Panc1 (cell line): ENCODE results near the gene LIN28A. TPM values are rescaled to one million over a fixed set of nuclear protein-coding genes. Genes with fewer than 3 reads are reported as not detected.

Source experiments
- ATAC-seq: fragments of 200-7000 bp; cut with Tn5 transposase; 2 replicates; pipeline ENCODE4 v1.9.1; 2020; ENCODE audit warnings: mild to moderate bottlenecking, moderate library complexity
- BruUV-seq: library from RNA; stranded (reverse); fragments of 400-500 nt; replicated peaks from 2 replicates; lab custom pipeline; 2021; lab: Mats Ljungman, UMichigan
- CTCF ChIA-PET: fragments of 300-600 bp; sonication (Branson Sonifier 250); formaldehyde crosslinking; loops from one replicate; lab custom pipeline; 2022; ENCODE audit warnings: antibody characterized with exemption; lab: Charles Lee
- POLR2A ChIA-PET: fragments of 300-600 bp; sonication (Branson Sonifier 250); formaldehyde crosslinking; loops from one replicate; lab custom pipeline; 2022; ENCODE audit warnings: antibody characterized with exemption; lab: Charles Lee
- DNase-seq: peaks from one replicate; pipeline ENCODE4 v3.0.0-alpha.2; 2010; ENCODE audit warnings: low read depth, low spot score
- H3K27ac ChIP-seq: 2 replicates; pipeline ENCODE4 v1.5.1; 2011; ENCODE audit warnings: mild to moderate bottlenecking, low read length, inconsistent platforms
- H3K27me3 ChIP-seq: fragments of 200-500 bp; sonication (Bioruptor generic); 2 replicates; pipeline ENCODE4 v1.6.0; 2014; ENCODE audit warnings: low read length, inconsistent platforms; ENCODE audit not compliant: control insufficient read depth, insufficient read depth
- H3K36me3 ChIP-seq: fragments of 200-500 bp; sonication (Bioruptor generic); 2 replicates; pipeline ENCODE4 v1.5.1; 2014; ENCODE audit warnings: inconsistent platforms, mild to moderate bottlenecking, low read length, moderate library complexity; ENCODE audit not compliant: control insufficient read depth, insufficient read depth
- H3K4me1 ChIP-seq: 2 replicates; pipeline ENCODE4 v1.5.1; 2011; ENCODE audit warnings: inconsistent platforms, mild to moderate bottlenecking, low read length, moderate library complexity; ENCODE audit not compliant: control insufficient read depth, insufficient read depth
- H3K4me3 ChIP-seq, 2 experiments: 2 replicates each; pipeline ENCODE4 v1.5.1; 2011 to 2012; ENCODE audit warnings: low read depth in 2 of 2, low read length in 2 of 2, mild to moderate bottlenecking in 2 of 2, inconsistent platforms in 1 of 2, moderate library complexity in 1 of 2
- H3K9me3 ChIP-seq: fragments of 200-500 bp; sonication (Bioruptor generic); 2 replicates; pipeline ENCODE4 v1.5.1; 2014; ENCODE audit warnings: low read depth, mild to moderate bottlenecking, inconsistent platforms, low read length, moderate library complexity; ENCODE audit not compliant: control insufficient read depth, insufficient read depth
- CTCF ChIP-seq: fragments of 450-650 bp; IDR thresholded peaks from 2 replicates; pipeline ENCODE4 v1.5.1; 2017; ENCODE audit warnings: mild to moderate bottlenecking
- POLR2AphosphoS5 ChIP-seq: IDR thresholded peaks from 2 replicates; pipeline ENCODE4 v1.6.1; 2012; ENCODE audit warnings: mild to moderate bottlenecking, low read depth, low read length, moderate library complexity
- REST ChIP-seq, 2 experiments: IDR thresholded peaks; 2 replicates each; pipeline ENCODE4 v1.6.1; 2011 to 2012; ENCODE audit warnings: low read depth in 2 of 2, control low read depth in 1 of 2, low read length in 1 of 2, mild to moderate bottlenecking in 1 of 2, moderate library complexity in 1 of 2; ENCODE audit not compliant: insufficient read depth in 1 of 2
- SIN3A ChIP-seq: IDR thresholded peaks from 2 replicates; pipeline ENCODE4 v1.6.1; 2012; ENCODE audit warnings: low read depth, mild to moderate bottlenecking, low read length, moderate library complexity, borderline replicate concordance; ENCODE audit not compliant: insufficient read depth
- TCF7L2 ChIP-seq: IDR thresholded peaks from 2 replicates; pipeline ENCODE4 v1.6.1; 2011; ENCODE audit warnings: mild to moderate bottlenecking, low read depth, low read length, inconsistent platforms
- in situ Hi-C: cut with HindIII; loops from 2 replicates; pipeline ENCODE4 v1.10.0; 2016; ENCODE audit warnings: low sequenced_read_pairs, low pct_unique_long_range_greater_than_20kb
- intact Hi-C: fragments of 100-400 bp; cut with micrococcal nuclease; formaldehyde crosslinking; loops from one replicate; pipeline ENCODE4 v1.10.0; 2022; ENCODE audit not compliant: unreplicated experiment
- total RNA-seq: library from RNA; stranded (reverse); gene quantifications from one replicate; pipeline ENCODE4 v1.2.1, GENCODE V29; 2021; ENCODE audit not compliant: unreplicated experiment

LIN28A gene
- total RNA-seq, 1 experiment from 2014 or later, result 0.64 TPM

GRCh38 chr1:26417111-26417759, 6.6 kb downstream of the LIN28A start:
- TF ChIP-seq CTCF, result peak; percentile 96
- peak in 1 of 2 experiments; percentile 68; a peak in 1 of 4 replicates for TF ChIP-seq REST (IDR thresholded peaks at IDR 0.05; ENCODE audit: insufficient read depth in 1 of 2, low read depth in 2 of 2, low read length in 1 of 2)
- no peak for TF ChIP-seq TCF7L2
- no peak for TF ChIP-seq POLR2AphosphoS5
- TF ChIP-seq SIN3A, result no peak
- ATAC-seq, result peak; percentile 97
- intact Hi-C loops, result no loop called here
- no TSS peak for BruUV-seq
- Histone ChIP-seq H3K9me3 (no peaks in the 10 kb centered on the region), H3K27me3 (0 out of 2 replicates have a peak, but pooled peaks cover 4% of the 10 kb centered on the region), H3K4me3 (no peak overlapping the region), H3K27ac (no peak overlapping the region), H3K36me3 (no peaks in the 10 kb centered on the region), H3K4me1 (no peaks in the 10 kb centered on the region; the same call in 1 of the 2 replicates)
- peak; percentile 70 for DNase-seq
- ChIA-PET CTCF (interaction anchor here (0.6 to 2.7 kb wide), 19 partner anchors 12 to 148 kb away, joined by 3 to 17 read pairs (median 3); partner anchors contain the start of gene DHDDS), POLR2A (interaction anchor here (0.6 kb wide), 1 partner anchor 11 kb away, joined by 3 read pairs; no protein-coding TSS in a partner anchor)
- in situ Hi-C loops, result no loop called here

GRCh38 chr1:26418865-26419349, 8.3 kb downstream of the LIN28A start:
- no peaks in the 10 kb centered on the region for H3K9me3 ChIP-seq
- ATAC-seq (0 out of 2 replicates have a peak, but pooled peaks have one; percentile 11), DNase-seq (no peak)
- intact Hi-C loops (no loop called here), in situ Hi-C loops (no loop called here)
- ChIA-PET CTCF (no interaction called here), POLR2A (no interaction called here)
- no TSS peak for BruUV-seq
- no peaks in the 10 kb centered on the region; the same call in 1 of the 2 replicates for H3K4me1 ChIP-seq
- no peak for TF ChIP-seq REST (IDR thresholded peaks at IDR 0.05; ENCODE audit: insufficient read depth in 1 of 2, low read depth in 2 of 2, low read length in 1 of 2)
- TF ChIP-seq POLR2AphosphoS5, result no peak
- no peak for TF ChIP-seq CTCF
- no peak for TF ChIP-seq SIN3A
- no peak for TF ChIP-seq TCF7L2
- no peak overlapping the region for H3K4me3 ChIP-seq
- H3K27ac ChIP-seq, result no peak overlapping the region
- 0 out of 2 replicates have a peak, but pooled peaks cover 4% of the 10 kb centered on the region for H3K27me3 ChIP-seq
- no peaks in the 10 kb centered on the region for H3K36me3 ChIP-seq
